ENCODE results near the gene BRINP3. TPM values are rescaled to one million over a fixed set of nuclear protein-coding genes. Genes with fewer than 3 reads are reported as not detected.

BRINP3 gene
- total and polyA plus RNA-seq, 9 of the 15 experiments (the other 6 are each of a cell fraction or from before 2014, with no cell fraction given), result 0.09 to 0.75 (median 0.19) TPM; not detected in 1

DNA sequence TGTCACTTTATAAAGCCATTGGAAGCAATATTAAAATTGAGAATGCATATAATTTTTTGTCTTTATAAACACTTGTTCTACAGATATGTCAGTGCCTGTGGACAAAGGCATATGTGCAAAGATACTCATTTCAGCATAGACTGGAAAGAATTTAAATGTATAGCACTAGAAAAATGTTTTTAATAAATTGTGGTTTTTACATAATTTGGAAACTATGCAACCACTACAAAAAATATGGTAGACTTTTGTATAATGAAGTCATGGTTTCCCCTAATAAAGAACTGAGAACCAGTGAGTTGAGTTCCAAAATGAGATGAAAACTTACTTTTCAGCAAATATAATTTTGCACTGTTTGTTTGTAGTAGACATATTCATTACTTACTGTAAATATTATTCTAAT is 48.5 kb downstream of the BRINP3 start:
- Histone ChIP-seq H3K27me3 (ENCODE audit: control insufficient read depth in 2 of 2, insufficient read depth in 2 of 2, low read length in 2 of 2) (no peaks in the 10 kb centered on the region), H3K4me2 (ENCODE audit: insufficient read depth, low read length) (no peak overlapping the region), H4K20me1 (replicated peaks; ENCODE audit: control insufficient read depth, insufficient read depth, low read length) (no peaks in the 10 kb centered on the region), H3K4me3 (no peak overlapping the region), H3K4me1 (replicated peaks in 1 of 2; ENCODE audit: control insufficient read depth in 2 of 2, insufficient read depth in 2 of 2, low read length in 2 of 2) (no peaks in the 10 kb centered on the region), H3K79me2 (ENCODE audit: control insufficient read depth, insufficient read depth, low read length) (no peaks in the 10 kb centered on the region), H3K9me3 (replicated peaks; ENCODE audit: control insufficient read depth, insufficient read depth, low read depth, low read length) (no peaks in the 10 kb centered on the region), H3K36me3 (ENCODE audit: control insufficient read depth, insufficient read depth, low read length) (no peaks in the 10 kb centered on the region), H3K9ac (ENCODE audit: insufficient read depth in 1 of 2, low read depth in 2 of 2, low read length in 2 of 2) (no peak overlapping the region), H3K27ac (ENCODE audit: extremely low read depth, low read depth, low read length) (no peak overlapping the region), H2AFZ (ENCODE audit: low read depth, low read length) (no peak overlapping the region), H3K9me1 (ENCODE audit: control insufficient read depth, insufficient read depth, low read length) (no peaks in the 10 kb centered on the region)
- no TSS peak for BruUV-seq (replicated peaks)
- no peak for ATAC-seq
- intact Hi-C loops (cut with micrococcal nuclease), result no loop called here
- no peak for FAIRE-seq
- POLR2A ChIA-PET, result no interaction called here
- TF ChIP-seq, protein P1, sequence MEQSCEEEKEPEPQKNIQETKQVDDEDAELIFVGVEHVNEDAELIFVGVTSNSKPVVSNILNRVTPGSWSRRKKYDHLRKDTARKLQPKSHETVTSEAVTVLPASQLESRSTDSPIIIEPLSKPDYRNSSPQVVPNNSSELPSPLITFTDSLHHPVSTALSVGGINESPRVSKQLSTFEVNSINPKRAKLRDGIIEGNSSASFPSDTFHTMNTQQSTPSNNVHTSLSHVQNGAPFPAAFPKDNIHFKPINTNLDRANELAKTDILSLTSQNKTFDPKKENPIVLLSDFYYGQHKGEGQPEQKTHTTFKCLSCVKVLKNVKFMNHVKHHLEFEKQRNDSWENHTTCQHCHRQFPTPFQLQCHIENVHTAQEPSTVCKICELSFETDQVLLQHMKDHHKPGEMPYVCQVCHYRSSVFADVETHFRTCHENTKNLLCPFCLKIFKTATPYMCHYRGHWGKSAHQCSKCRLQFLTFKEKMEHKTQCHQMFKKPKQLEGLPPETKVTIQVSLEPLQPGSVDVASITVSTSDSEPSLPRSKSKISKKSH (CRISPR knock-in tag; IDR thresholded peaks at IDR 0.05), result no peak
- no peak for TF ChIP-seq ERF (CRISPR knock-in tag; IDR thresholded peaks at IDR 0.05)
- no peak for TF ChIP-seq ZNF780A (CRISPR knock-in tag; IDR thresholded peaks at IDR 0.05)
- TF ChIP-seq HNRNPL (IDR thresholded peaks at IDR 0.05; ENCODE audit: low read depth, low read length), result no peak
- no peak for TF ChIP-seq FOXO4 (CRISPR knock-in tag; IDR thresholded peaks at IDR 0.05)
- TF ChIP-seq RBM22 (IDR thresholded peaks at IDR 0.05; ENCODE audit: low read depth, low read length, poor library complexity, severe bottlenecking), result no peak
- TF ChIP-seq CREB5 (CRISPR knock-in tag; IDR thresholded peaks at IDR 0.05), result no peak
- TF ChIP-seq CBFA2T2 (conservative IDR thresholded peaks at IDR 0.05), result no peak
- no peak for TF ChIP-seq ETV1 (tag; conservative IDR thresholded peaks at IDR 0.05; ENCODE audit: low read depth)
- no peak for TF ChIP-seq TSC22D4 (tag; IDR thresholded peaks at IDR 0.05)
- TF ChIP-seq BRF1 (IDR thresholded peaks at IDR 0.05; ENCODE audit: borderline replicate concordance, extremely low read depth, insufficient read length), result no peak
- TF ChIP-seq TAL1 (IDR thresholded peaks at IDR 0.05), result no peak
- TF ChIP-seq, protein P2, sequence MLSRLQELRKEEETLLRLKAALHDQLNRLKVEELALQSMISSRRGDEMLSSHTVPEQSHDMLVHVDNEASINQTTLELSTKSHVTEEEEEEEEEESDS (CRISPR knock-in tag; IDR thresholded peaks at IDR 0.05), result no peak
- TF ChIP-seq ZC3H4 (CRISPR knock-in tag; IDR thresholded peaks at IDR 0.05; ENCODE audit: borderline replicate concordance), result no peak
- in situ Hi-C loops (cut with MboI), result no loop called here
- no peak for DNase-seq (ENCODE audit: extremely low read depth in 1 of 4, low spot score in 3 of 4)
- CTCF ChIA-PET (ENCODE audit: low intra/inter-chr PET ratio), result no interaction called here
